Measurements from ENCODE around the gene ZNF621.
A peak's percentile ranks its signal among the peaks of the same experiment; 100 is the strongest.

The ZNF621 gene

GRCh38 chr3:40524568-40525285 is at the start of gene ZNF621:
Gene ZNF621, plus strand, starts transcription at chr3:40524960. Its CDS starts 881 bp downstream, at chr3:40525841.
- Histone ChIP-seq H3K27ac (ENCODE audit: low read length) (peak within 1 kb of the TSS; percentile 61), H3K36me3 (ENCODE audit: control insufficient read depth, low read depth, low read length) (peaks cover under 1% of the 10 kb centered on the region), H3K9me3 (ENCODE audit: control insufficient read depth, low read depth, low read length) (no peaks in the 10 kb centered on the region), H3K4me3 (ENCODE audit: low read length) (peak within 1 kb of the TSS; percentile 93), H3K9ac (ENCODE audit: low read length) (peak within 1 kb of the TSS; percentile 88), H3K27me3 (ENCODE audit: control insufficient read depth, insufficient read depth, low read length) (no peaks in the 10 kb centered on the region), H3K4me1 (ENCODE audit: control insufficient read depth, low read depth, low read length) (peaks cover 4% of the 10 kb centered on the region)

GRCh38 chr3:40476478-40477470 is 48.0 kb upstream of the ZNF621 start, which contains the start of gene ZNF619:
Gene ZNF619, plus strand, starts transcription at chr3:40477122. Its CDS starts 858 bp downstream, at chr3:40477980.
- H3K9me3 ChIP-seq (ENCODE audit: control insufficient read depth, low read depth, low read length): no peaks in the 10 kb centered on the region
- no peaks in the 10 kb centered on the region for H3K27me3 ChIP-seq (ENCODE audit: control insufficient read depth, insufficient read depth, low read length)
- no peaks in the 10 kb centered on the region for H3K36me3 ChIP-seq (ENCODE audit: control insufficient read depth, low read depth, low read length)
- H3K9ac ChIP-seq (ENCODE audit: low read length): peak within 1 kb of the TSS; percentile 60
- peak within 1 kb of the TSS; percentile 69 for H3K4me3 ChIP-seq (ENCODE audit: low read length)
- H3K4me1 ChIP-seq (ENCODE audit: control insufficient read depth, low read depth, low read length): peaks cover 8% of the 10 kb centered on the region
- H3K27ac ChIP-seq (ENCODE audit: low read length): no peak within 1 kb of the TSS

GRCh38 chr3:40477666-40478065 is 47.1 kb upstream of the ZNF621 start:
- Histone ChIP-seq H3K9ac (ENCODE audit: low read length) (peak overlapping the region; percentile 60), H3K4me3 (ENCODE audit: low read length) (peak overlapping the region; percentile 69), H3K9me3 (ENCODE audit: control insufficient read depth, low read depth, low read length) (no peaks in the 10 kb centered on the region), H3K27me3 (ENCODE audit: control insufficient read depth, insufficient read depth, low read length) (no peaks in the 10 kb centered on the region), H3K36me3 (ENCODE audit: control insufficient read depth, low read depth, low read length) (no peaks in the 10 kb centered on the region), H3K4me1 (ENCODE audit: control insufficient read depth, low read depth, low read length) (peaks cover 8% of the 10 kb centered on the region), H3K27ac (ENCODE audit: low read length) (no peak overlapping the region)

GRCh38 chr3:40487172-40487571 is 37.6 kb upstream of the ZNF621 start:
- H3K36me3 ChIP-seq (ENCODE audit: control insufficient read depth, low read depth, low read length): peaks cover 8% of the 10 kb centered on the region
- H3K4me1 ChIP-seq (ENCODE audit: control insufficient read depth, low read depth, low read length): no peaks in the 10 kb centered on the region
- peaks cover 4% of the 10 kb centered on the region for H3K9me3 ChIP-seq (ENCODE audit: control insufficient read depth, low read depth, low read length)
- no peak overlapping the region for H3K4me3 ChIP-seq (ENCODE audit: low read length)
- no peaks in the 10 kb centered on the region for H3K27me3 ChIP-seq (ENCODE audit: control insufficient read depth, insufficient read depth, low read length)
- H3K27ac ChIP-seq (ENCODE audit: low read length): no peak overlapping the region
- no peak overlapping the region for H3K9ac ChIP-seq (ENCODE audit: low read length)

DNA sequence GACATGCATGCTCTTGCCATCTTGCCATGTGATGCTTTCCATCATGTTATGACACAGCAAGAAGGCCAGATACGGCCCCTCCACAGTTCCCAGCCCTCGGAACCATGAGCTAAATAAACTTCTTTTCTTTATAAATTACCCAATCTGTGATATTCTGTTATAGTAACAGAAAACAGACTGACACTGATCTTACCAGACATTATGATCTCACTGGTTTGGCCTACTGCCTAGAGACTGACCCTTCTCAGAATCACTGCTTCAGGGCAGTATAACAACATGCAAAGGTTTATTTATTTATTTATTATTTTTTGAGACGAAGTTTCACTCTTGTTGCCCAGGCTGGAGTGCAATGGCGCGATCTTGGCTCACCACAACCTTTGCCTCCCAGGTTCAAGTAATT is 33.8 kb upstream of the ZNF621 start:
- Histone ChIP-seq H3K9me3 (ENCODE audit: control insufficient read depth, low read depth, low read length) (peaks cover 4% of the 10 kb centered on the region), H3K27ac (ENCODE audit: low read length) (no peak overlapping the region), H3K9ac (ENCODE audit: low read length) (no peak overlapping the region), H3K27me3 (ENCODE audit: control insufficient read depth, insufficient read depth, low read length) (no peaks in the 10 kb centered on the region), H3K4me3 (ENCODE audit: low read length) (no peak overlapping the region), H3K4me1 (ENCODE audit: control insufficient read depth, low read depth, low read length) (no peaks in the 10 kb centered on the region), H3K36me3 (ENCODE audit: control insufficient read depth, low read depth, low read length) (peaks cover 8% of the 10 kb centered on the region)

- Histone ChIP-seq H3K27me3 (ENCODE audit: control insufficient read depth, insufficient read depth, low read length) (no peaks in the 10 kb centered on the region), H3K36me3 (ENCODE audit: control insufficient read depth, low read depth, low read length) (no peaks in the 10 kb centered on the region), H3K4me3 (ENCODE audit: low read length) (no peak overlapping the region), H3K9me3 (ENCODE audit: control insufficient read depth, low read depth, low read length) (no peaks in the 10 kb centered on the region), H3K4me1 (ENCODE audit: control insufficient read depth, low read depth, low read length) (no peaks in the 10 kb centered on the region), H3K9ac (ENCODE audit: low read length) (no peak overlapping the region), H3K27ac (ENCODE audit: low read length) (no peak overlapping the region)
These were observed 30.1 kb upstream of the ZNF621 start for GRCh38 chr3:40494698-40495097.

DNA sequence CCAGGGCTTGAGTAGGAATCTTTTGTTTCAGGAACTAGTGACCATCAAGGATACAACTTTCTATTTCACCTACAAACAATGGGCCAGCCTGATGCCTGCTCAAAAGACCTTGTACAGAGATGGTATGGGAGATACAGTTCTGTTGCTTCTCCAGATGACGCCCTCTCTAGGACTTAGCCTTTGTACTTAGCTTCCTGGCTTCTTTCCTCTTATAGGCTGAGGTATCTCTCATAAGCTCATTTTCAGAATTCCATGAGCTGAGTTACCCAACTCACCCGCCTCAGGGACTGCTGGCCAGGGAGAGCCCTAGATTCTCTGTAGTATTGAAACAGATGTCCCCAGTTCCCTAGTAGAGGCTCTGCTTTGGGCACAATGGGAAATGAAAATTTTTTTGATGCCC is 27.5 kb upstream of the ZNF621 start:
- H3K4me1 ChIP-seq (ENCODE audit: control insufficient read depth, low read depth, low read length): no peaks in the 10 kb centered on the region
- H3K4me3 ChIP-seq (ENCODE audit: low read length): no peak overlapping the region
- H3K27me3 ChIP-seq (ENCODE audit: control insufficient read depth, insufficient read depth, low read length): no peaks in the 10 kb centered on the region
- H3K9me3 ChIP-seq (ENCODE audit: control insufficient read depth, low read depth, low read length): no peaks in the 10 kb centered on the region
- no peaks in the 10 kb centered on the region for H3K36me3 ChIP-seq (ENCODE audit: control insufficient read depth, low read depth, low read length)
- no peak overlapping the region for H3K9ac ChIP-seq (ENCODE audit: low read length)
- no peak overlapping the region for H3K27ac ChIP-seq (ENCODE audit: low read length)

DNA sequence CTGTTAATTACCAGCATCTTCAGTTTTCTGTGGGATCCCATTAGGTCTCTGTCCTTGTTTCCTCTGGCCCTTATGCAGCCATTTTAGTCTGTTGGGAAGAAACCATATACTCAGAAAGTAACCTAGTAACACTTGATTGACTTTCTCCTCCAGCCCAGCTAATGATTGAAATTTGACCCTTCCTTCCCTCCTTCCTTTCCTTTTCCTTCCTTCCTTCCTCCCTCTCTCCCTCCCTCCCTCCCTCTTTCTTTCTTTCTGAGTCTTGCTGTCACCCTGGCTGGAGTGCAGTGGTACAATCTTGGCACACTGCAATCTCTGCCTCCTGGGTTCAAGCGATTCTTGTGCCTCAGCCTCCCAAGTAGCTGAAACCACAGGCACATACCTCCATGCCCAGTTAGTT is 24.8 kb upstream of the ZNF621 start:
- H3K9me3 ChIP-seq (ENCODE audit: control insufficient read depth, low read depth, low read length): no peaks in the 10 kb centered on the region
- no peak overlapping the region for H3K4me3 ChIP-seq (ENCODE audit: low read length)
- no peaks in the 10 kb centered on the region for H3K36me3 ChIP-seq (ENCODE audit: control insufficient read depth, low read depth, low read length)
- no peak overlapping the region for H3K9ac ChIP-seq (ENCODE audit: low read length)
- no peaks in the 10 kb centered on the region for H3K27me3 ChIP-seq (ENCODE audit: control insufficient read depth, insufficient read depth, low read length)
- H3K4me1 ChIP-seq (ENCODE audit: control insufficient read depth, low read depth, low read length): no peaks in the 10 kb centered on the region
- no peak overlapping the region for H3K27ac ChIP-seq (ENCODE audit: low read length)

- Histone ChIP-seq H3K36me3 (ENCODE audit: control insufficient read depth, low read depth, low read length) (no peaks in the 10 kb centered on the region), H3K9ac (ENCODE audit: low read length) (no peak overlapping the region), H3K9me3 (ENCODE audit: control insufficient read depth, low read depth, low read length) (no peaks in the 10 kb centered on the region), H3K27me3 (ENCODE audit: control insufficient read depth, insufficient read depth, low read length) (no peaks in the 10 kb centered on the region), H3K4me3 (ENCODE audit: low read length) (no peak overlapping the region), H3K4me1 (ENCODE audit: control insufficient read depth, low read depth, low read length) (peaks cover 4% of the 10 kb centered on the region), H3K27ac (ENCODE audit: low read length) (no peak overlapping the region)
These were observed 22.7 kb upstream of the ZNF621 start for GRCh38 chr3:40502034-40502433.

DNA sequence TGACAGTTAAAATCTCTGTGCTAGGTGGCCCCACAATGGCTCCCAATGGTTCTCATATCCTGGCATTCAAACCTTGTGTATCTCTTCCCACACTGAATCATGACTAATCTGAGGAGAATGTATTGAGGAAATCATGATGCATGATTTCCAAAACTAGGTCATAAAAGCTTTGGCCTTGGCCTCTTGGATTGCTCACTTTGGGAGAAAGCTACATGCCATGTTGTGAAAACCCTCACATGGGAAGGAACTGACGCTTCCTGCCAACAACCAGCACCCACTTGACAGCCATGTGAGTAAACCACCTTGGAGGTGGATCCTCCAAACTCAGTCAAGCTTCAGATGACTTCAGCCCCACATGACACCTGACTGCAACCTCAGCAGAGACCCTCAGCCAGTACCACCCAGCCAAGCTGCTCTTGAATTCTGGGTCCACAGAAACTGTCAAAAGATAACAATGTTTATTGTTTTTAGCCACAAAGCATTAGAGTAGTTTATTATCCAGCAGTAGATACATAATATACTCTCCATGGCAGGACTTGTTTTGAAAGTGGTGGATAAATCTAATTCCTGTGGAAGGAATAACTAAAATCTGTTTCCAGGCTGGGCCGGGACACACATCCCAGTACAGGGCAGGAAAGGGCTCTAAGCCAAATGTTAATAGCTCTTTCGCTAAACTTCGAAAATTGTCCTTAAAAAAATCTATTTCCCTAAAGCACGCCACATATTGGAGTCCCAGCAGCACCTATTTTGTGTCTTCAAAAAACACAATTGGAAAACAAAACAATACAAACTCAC is 19.9 kb upstream of the ZNF621 start:
- H3K4me3 ChIP-seq (ENCODE audit: low read length): peak overlapping the region; percentile 70
- H3K4me1 ChIP-seq (ENCODE audit: control insufficient read depth, low read depth, low read length): peaks cover 4% of the 10 kb centered on the region
- no peak overlapping the region for H3K27ac ChIP-seq (ENCODE audit: low read length)
- H3K36me3 ChIP-seq (ENCODE audit: control insufficient read depth, low read depth, low read length): peaks cover 5% of the 10 kb centered on the region
- no peaks in the 10 kb centered on the region for H3K9me3 ChIP-seq (ENCODE audit: control insufficient read depth, low read depth, low read length)
- H3K27me3 ChIP-seq (ENCODE audit: control insufficient read depth, insufficient read depth, low read length): no peaks in the 10 kb centered on the region
- H3K9ac ChIP-seq (ENCODE audit: low read length): no peak overlapping the region
